PC-3 (cell line): Measurements from ENCODE around the gene CLIC2.

Experiments used
- EZH2 ChIP-seq: fragments of 300-600 bp; sonication (generic); IDR thresholded peaks from one replicate; pipeline ENCODE4 v1.6.1; 2017; ENCODE audit warnings: antibody characterized with exemption, mild to moderate bottlenecking, low read length; ENCODE audit not compliant: unreplicated experiment
- EZH2phosphoT487 ChIP-seq: fragments of 300-600 bp; sonication (generic); IDR thresholded peaks from 2 replicates; pipeline ENCODE4 v1.6.1; 2018; ENCODE audit warnings: mild to moderate bottlenecking, antibody characterized with exemption, low read length, borderline replicate concordance
- TF ChIP-seq, protein P1 (sequence below): fragments of 300-600 bp; sonication (generic); conservative IDR thresholded peaks from 2 replicates; pipeline ENCODE4 v1.5.1; 2017; ENCODE audit warnings: antibody characterized with exemption, low read depth, mild to moderate bottlenecking, low read length

DNA sequence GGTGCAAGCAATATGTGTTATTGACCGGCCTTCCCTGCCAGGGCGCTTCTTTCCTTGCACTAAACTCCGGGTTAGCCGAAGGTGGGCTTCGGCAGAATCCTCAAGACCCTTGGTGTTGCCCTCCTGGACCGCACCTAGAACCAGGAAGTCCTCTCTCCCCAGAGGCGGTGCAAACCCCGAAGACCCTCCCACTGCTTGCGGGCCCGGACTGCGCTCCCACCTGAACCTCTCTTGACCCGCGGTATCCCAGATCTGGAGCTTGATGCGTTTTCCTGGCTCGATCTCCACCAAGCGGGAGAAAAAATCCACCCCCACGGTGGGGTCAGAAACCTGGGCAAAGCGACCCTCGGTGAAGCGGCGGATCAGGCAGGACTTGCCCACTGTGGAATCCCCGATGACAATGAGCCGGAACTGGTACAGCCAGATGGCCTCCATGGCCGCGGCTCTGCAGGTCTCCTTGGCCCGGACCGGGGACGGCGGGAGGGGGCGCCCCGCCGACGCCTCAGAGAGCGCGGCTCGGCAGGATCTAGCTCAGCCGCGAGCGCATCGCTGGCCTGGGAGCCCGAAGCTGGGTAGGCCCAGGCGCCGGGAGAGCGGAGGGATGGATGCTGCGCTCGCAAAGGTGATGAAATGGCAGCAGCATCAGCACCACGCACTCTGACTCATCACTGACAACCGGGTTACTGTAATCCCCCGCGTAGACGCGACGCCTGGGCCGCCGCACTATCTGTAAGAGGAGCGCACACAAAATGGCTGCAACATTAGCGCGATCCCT lies 70.4 kb downstream of the CLIC2 start, which contains the start of gene RAB39B:
- TF ChIP-seq, protein P1, sequence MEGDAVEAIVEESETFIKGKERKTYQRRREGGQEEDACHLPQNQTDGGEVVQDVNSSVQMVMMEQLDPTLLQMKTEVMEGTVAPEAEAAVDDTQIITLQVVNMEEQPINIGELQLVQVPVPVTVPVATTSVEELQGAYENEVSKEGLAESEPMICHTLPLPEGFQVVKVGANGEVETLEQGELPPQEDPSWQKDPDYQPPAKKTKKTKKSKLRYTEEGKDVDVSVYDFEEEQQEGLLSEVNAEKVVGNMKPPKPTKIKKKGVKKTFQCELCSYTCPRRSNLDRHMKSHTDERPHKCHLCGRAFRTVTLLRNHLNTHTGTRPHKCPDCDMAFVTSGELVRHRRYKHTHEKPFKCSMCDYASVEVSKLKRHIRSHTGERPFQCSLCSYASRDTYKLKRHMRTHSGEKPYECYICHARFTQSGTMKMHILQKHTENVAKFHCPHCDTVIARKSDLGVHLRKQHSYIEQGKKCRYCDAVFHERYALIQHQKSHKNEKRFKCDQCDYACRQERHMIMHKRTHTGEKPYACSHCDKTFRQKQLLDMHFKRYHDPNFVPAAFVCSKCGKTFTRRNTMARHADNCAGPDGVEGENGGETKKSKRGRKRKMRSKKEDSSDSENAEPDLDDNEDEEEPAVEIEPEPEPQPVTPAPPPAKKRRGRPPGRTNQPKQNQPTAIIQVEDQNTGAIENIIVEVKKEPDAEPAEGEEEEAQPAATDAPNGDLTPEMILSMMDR: no peak
- TF ChIP-seq EZH2: no peak
- no peak for TF ChIP-seq EZH2phosphoT487
